ENCODE measurements around the gene USP13.
"Not testable (repeated sequence)": the region's sequence is repeated elsewhere in the genome, so short reads cannot be mapped to it uniquely, and the experiment has no call there.

GRCh38 chr3:179683286-179683685 lies 30.4 kb downstream of the USP13 start:
- TF ChIP-seq CTCF, POLR2A, EP300, POLR2AphosphoS5 (IDR thresholded peaks at IDR 0.05): not testable (repeated sequence)
